SK-MEL-5 (cell line): ENCODE measurements around the gene GPRIN1. TPM values are rescaled to one million over a fixed set of nuclear protein-coding genes. Genes with fewer than 3 reads are reported as not detected.
"Not testable (repeated sequence)": the region's sequence is repeated elsewhere in the genome, so short reads cannot be mapped to it uniquely, and the experiment has no call there.

Experiments used
- DNase-seq: peaks from one replicate; pipeline ENCODE4 v3.0.0-alpha.2; 2016; ENCODE audit warnings: low read depth, low spot score
- in situ Hi-C: cut with HindIII; loops from 2 replicates; pipeline ENCODE4 v1.10.0; 2016; ENCODE audit warnings: low sequenced_read_pairs, high pct_unique_total_duplicates, low pct_unique_long_range_greater_than_20kb
- total RNA-seq: library from RNA; depleted of rRNA; stranded (reverse); fragments of >200 nt; shearing (Covaris generic); gene quantifications from 2 replicates; pipeline ENCODE4 v1.2.3, GENCODE V29; 2014

Gene GPRIN1
- total RNA-seq, 1 experiment from 2014 or later: 5.0 TPM

GRCh38 chr5:176610435-176610773 is 448 bp upstream of the GPRIN1 start:
- in situ Hi-C loops: no loop called here

GRCh38 chr5:176608937-176609723 is 826 bp downstream of the GPRIN1 start:
- DNase-seq: no peak
- in situ Hi-C loops: no loop called here

More at GRCh38 chr5:176610435-176610773, 448 bp upstream of the GPRIN1 start:
- no peak for DNase-seq

- in situ Hi-C loops: no loop called here
- no peak for DNase-seq
Measured at GRCh38 chr5:176608142-176608705, 1.7 kb downstream of the GPRIN1 start.

GRCh38 chr5:176606875-176607274 is 3.1 kb downstream of the GPRIN1 start:
- in situ Hi-C loops: no loop called here
- DNase-seq: no peak

- in situ Hi-C loops: no loop called here
- DNase-seq: no peak
Measured at GRCh38 chr5:176606032-176606431, 3.9 kb downstream of the GPRIN1 start.

- no peak for DNase-seq
- in situ Hi-C loops: no loop called here
Measured at GRCh38 chr5:176603091-176603490, 6.9 kb downstream of the GPRIN1 start.

GRCh38 chr5:176601901-176602482 is 8.0 kb downstream of the GPRIN1 start:
- in situ Hi-C loops: no loop called here
- DNase-seq: no peak

- in situ Hi-C loops, DNase-seq: not testable (repeated sequence)
Measured at GRCh38 chr5:176599749-176600430, 10.1 kb downstream of the GPRIN1 start.

- DNase-seq: no peak
- in situ Hi-C loops: no loop called here
Measured at GRCh38 chr5:176597417-176598389, 12.3 kb downstream of the GPRIN1 start.

- in situ Hi-C loops: no loop called here
- no peak for DNase-seq
Measured at GRCh38 chr5:176596689-176597416, 13.1 kb downstream of the GPRIN1 start.

GRCh38 chr5:176596069-176596644 is 13.8 kb downstream of the GPRIN1 start:
- in situ Hi-C loops: no loop called here
- no peak for DNase-seq

GRCh38 chr5:176595386-176595943 is 14.5 kb downstream of the GPRIN1 start:
- no peak for DNase-seq
- in situ Hi-C loops: no loop called here

GRCh38 chr5:176594554-176594953 is 15.4 kb downstream of the GPRIN1 start:
- in situ Hi-C loops: no loop called here

GRCh38 chr5:176593273-176593869 is 16.6 kb downstream of the GPRIN1 start:
- DNase-seq: no peak
- in situ Hi-C loops: no loop called here

More at GRCh38 chr5:176594554-176594953, 15.4 kb downstream of the GPRIN1 start:
- no peak for DNase-seq

GRCh38 chr5:176592573-176592972 is 17.4 kb downstream of the GPRIN1 start:
- in situ Hi-C loops: no loop called here
- no peak for DNase-seq

- in situ Hi-C loops, DNase-seq: not testable (repeated sequence)
Measured at GRCh38 chr5:176591667-176592066, 18.3 kb downstream of the GPRIN1 start.
